IPS-11a (cell line): ENCODE data around the gene KIF1A.
"Not testable (repeated sequence)": the region's sequence is repeated elsewhere in the genome, so short reads cannot be mapped to it uniquely, and the experiment has no call there.

Experiments
- H3K4me3 ChIP-seq: one replicate; pipeline ENCODE4 v1.5.1; 2013; ENCODE audit warnings: low read depth, low read length, control low read depth

The KIF1A gene

GRCh38 chr2:240711296-240711695 lies 108.7 kb downstream of the KIF1A start:
- no peak overlapping the region for H3K4me3 ChIP-seq

GRCh38 chr2:240708457-240708856 lies 111.6 kb downstream of the KIF1A start:
- no peak overlapping the region for H3K4me3 ChIP-seq

GRCh38 chr2:240707821-240708220 lies 112.2 kb downstream of the KIF1A start:
- no peak overlapping the region for H3K4me3 ChIP-seq

- no peak overlapping the region for H3K4me3 ChIP-seq
These were observed 112.8 kb downstream of the KIF1A start for GRCh38 chr2:240707043-240707756.

GRCh38 chr2:240705204-240705791 lies 114.7 kb downstream of the KIF1A start:
- H3K4me3 ChIP-seq, result no peak overlapping the region

- H3K4me3 ChIP-seq, result no peak overlapping the region
These were observed 115.4 kb downstream of the KIF1A start for GRCh38 chr2:240704651-240705050.

GRCh38 chr2:240703417-240704341 lies 116.3 kb downstream of the KIF1A start:
- H3K4me3 ChIP-seq, result no peak overlapping the region

GRCh38 chr2:240702640-240703011 lies 117.4 kb downstream of the KIF1A start:
- no peak overlapping the region for H3K4me3 ChIP-seq

- H3K4me3 ChIP-seq, result no peak overlapping the region
These were observed 118.0 kb downstream of the KIF1A start for GRCh38 chr2:240701736-240702639.

GRCh38 chr2:240701091-240701735 lies 118.8 kb downstream of the KIF1A start:
- no peak overlapping the region for H3K4me3 ChIP-seq

- H3K4me3 ChIP-seq, result not testable (repeated sequence)
These were observed 119.4 kb downstream of the KIF1A start for GRCh38 chr2:240700616-240701015.

- not testable (repeated sequence) for H3K4me3 ChIP-seq
These were observed 120.2 kb downstream of the KIF1A start for GRCh38 chr2:240699835-240700234.

- not testable (repeated sequence) for H3K4me3 ChIP-seq
These were observed 121.0 kb downstream of the KIF1A start for GRCh38 chr2:240698852-240699561.

GRCh38 chr2:240696469-240696868 lies 123.5 kb downstream of the KIF1A start:
- H3K4me3 ChIP-seq, result not testable (repeated sequence)

- H3K4me3 ChIP-seq, result not testable (repeated sequence)
These were observed 124.4 kb downstream of the KIF1A start for GRCh38 chr2:240695593-240695992.

GRCh38 chr2:240694304-240694703 lies 125.7 kb downstream of the KIF1A start:
- H3K4me3 ChIP-seq, result not testable (repeated sequence)

GRCh38 chr2:240692583-240693561 lies 127.1 kb downstream of the KIF1A start:
- H3K4me3 ChIP-seq, result not testable (repeated sequence)

- H3K4me3 ChIP-seq, result not testable (repeated sequence)
These were observed 128.2 kb downstream of the KIF1A start, which contains the start of gene AQP12A for GRCh38 chr2:240691631-240692420. Gene AQP12A (plus strand): TSS chr2:240691866. CDS start chr2:240691914, 48 bp downstream.
